ENCODE results near the gene CCAR1. TPM values are rescaled to one million over a fixed set of nuclear protein-coding genes. Genes with fewer than 3 reads are reported as not detected.
"Not testable (repeated sequence)": the region's sequence is repeated elsewhere in the genome, so short reads cannot be mapped to it uniquely, and the experiment has no call there.

The CCAR1 gene
- total and polyA plus RNA-seq, 2 of the 4 experiments (the other 2 are of a cell fraction), result 35.1 to 60.8 TPM

- H3K27ac ChIP-seq (ENCODE audit: insufficient read depth, low read length); H3K27me3 ChIP-seq (ENCODE audit: control insufficient read depth, insufficient read depth, low read length); H3K4me2 ChIP-seq (ENCODE audit: low read depth, low read length); H3K4me3 ChIP-seq (ENCODE audit: insufficient read depth, low read depth, low read length); H4K91ac ChIP-seq (ENCODE audit: insufficient read depth, low read depth, low read length); H2BK15ac ChIP-seq (ENCODE audit: low read depth, low read length); ATAC-seq (ENCODE audit: low read depth); H3K4ac ChIP-seq (ENCODE audit: low read depth, low read length); BruUV-seq (replicated peaks); in situ Hi-C loops (cut with MboI; ENCODE audit: low sequenced_read_pairs); H3K4me1 ChIP-seq (ENCODE audit: control insufficient read depth, insufficient read depth, low read length); H3K23ac ChIP-seq (ENCODE audit: low read depth, low read length); H2BK5ac ChIP-seq (ENCODE audit: low read depth, low read length, poor library complexity, severe bottlenecking); CTCF ChIA-PET; dilution Hi-C loops (cut with HindIII; ENCODE audit: low sequenced_read_pairs, unreplicated experiment); H2AK9ac ChIP-seq (replicated peaks; ENCODE audit: low read depth, low read length, poor library complexity); H2BK120ac ChIP-seq (ENCODE audit: low read depth, low read length); H3K18ac ChIP-seq (ENCODE audit: low read depth, low read length); H3K79me1 ChIP-seq (ENCODE audit: low read depth in 1 of 2, low read length in 2 of 2); POLR2A ChIA-PET (ENCODE audit: unreplicated experiment); DNase-seq; H4K5ac ChIP-seq (ENCODE audit: low read depth, low read length); H3K14ac ChIP-seq (replicated peaks; ENCODE audit: low read depth, low read length); H4K8ac ChIP-seq (ENCODE audit: low read depth in 2 of 2, low read length in 2 of 2); H3K9me1 ChIP-seq (ENCODE audit: insufficient read depth, low read length); H3K9me3 ChIP-seq (ENCODE audit: control insufficient read depth, insufficient read depth, low read length); H3K9ac ChIP-seq (ENCODE audit: low read depth, low read length); H3K36me3 ChIP-seq (ENCODE audit: control insufficient read depth, insufficient read depth, low read length); H3K56ac ChIP-seq (ENCODE audit: extremely low read depth, insufficient read depth, low read length); intact Hi-C loops (cut with micrococcal nuclease); H2AFZ ChIP-seq (replicated peaks; ENCODE audit: low read length, poor library complexity); H4K20me1 ChIP-seq (ENCODE audit: insufficient read depth, low read length); H2AK5ac ChIP-seq (ENCODE audit: low read depth, low read length); H2BK20ac ChIP-seq (ENCODE audit: low read depth, low read length): not testable (repeated sequence)
- 94% methylated on average over 3 of the region's 13 CpGs; no CpG with 5 or more reads in 1 of the 2 experiments for WGBS, 2 experiments (ENCODE audit: extremely low coverage in 2 of 2, insufficient read length in 1 of 2)
Measured at GRCh38 chr10:68713065-68713464, 8.0 kb upstream of the CCAR1 start.

Measured in IMR-90 (cell line).